NCI-H1092 treated with DMSO at 0.1 percent for 48 hours (cell line): ENCODE data around the gene DLG2.
A peak's percentile ranks its signal among the peaks of the same experiment; 100 is the strongest.

ENCODE experiments used
- DNase-seq: peaks from one replicate; lab custom pipeline; 2025; lab: John Stamatoyannopoulos, UW

Gene DLG2

GRCh38 chr11:84256618-84257017, 1370.5 kb downstream of the DLG2 start:
- no peak for DNase-seq

- no peak for DNase-seq
These were observed 1371.7 kb downstream of the DLG2 start for GRCh38 chr11:84255483-84255882.

- DNase-seq = no peak
These were observed 1376.1 kb downstream of the DLG2 start for GRCh38 chr11:84250834-84251613.

GRCh38 chr11:84249344-84250135, 1377.6 kb downstream of the DLG2 start:
- DNase-seq = no peak

GRCh38 chr11:84247926-84248325, 1379.2 kb downstream of the DLG2 start:
- DNase-seq = peak; percentile 9

- no peak for DNase-seq
These were observed 1380.0 kb downstream of the DLG2 start for GRCh38 chr11:84247129-84247528.

GRCh38 chr11:84243629-84244263, 1383.4 kb downstream of the DLG2 start:
- no peak for DNase-seq

GRCh38 chr11:84241343-84242131, 1385.6 kb downstream of the DLG2 start:
- DNase-seq = no peak

GRCh38 chr11:84240847-84241246, 1386.3 kb downstream of the DLG2 start:
- DNase-seq = no peak

GRCh38 chr11:84236436-84236835, 1390.7 kb downstream of the DLG2 start:
- DNase-seq = no peak

GRCh38 chr11:84234462-84235202, 1392.5 kb downstream of the DLG2 start:
- no peak for DNase-seq

- no peak for DNase-seq
These were observed 1393.1 kb downstream of the DLG2 start for GRCh38 chr11:84234011-84234410.

GRCh38 chr11:84232511-84232910, 1394.6 kb downstream of the DLG2 start:
- no peak for DNase-seq

GRCh38 chr11:84230402-84230801, 1396.7 kb downstream of the DLG2 start:
- DNase-seq = no peak

GRCh38 chr11:84227970-84228665, 1399.0 kb downstream of the DLG2 start:
- DNase-seq = no peak

- no peak for DNase-seq
These were observed 1403.1 kb downstream of the DLG2 start for GRCh38 chr11:84224042-84224441.

- no peak for DNase-seq
These were observed 1408.8 kb downstream of the DLG2 start for GRCh38 chr11:84218318-84218717.

GRCh38 chr11:84215672-84216071, 1411.5 kb downstream of the DLG2 start:
- no peak for DNase-seq

- DNase-seq = no peak
These were observed 1412.6 kb downstream of the DLG2 start for GRCh38 chr11:84214557-84214956.

- DNase-seq = no peak
These were observed 1414.4 kb downstream of the DLG2 start for GRCh38 chr11:84212468-84213390.
